Peyer's patch (tissue), 4 donors: ENCODE measurements around the gene COTL1.

Experiments used
- CTCF ChIP-seq, 6 experiments: fragments of 450-650 bp in 4 of 6; fragments of 200-600 bp in 2 of 6; sonication (generic) in 1 of 6; IDR thresholded peaks; one replicate each; pipeline ENCODE4 v1.5.1; 2017 to 2019; ENCODE audit warnings: antibody characterized with exemption in 6 of 6, mild to moderate bottlenecking in 3 of 6, moderate library complexity in 1 of 6
- POLR2A ChIP-seq, 2 donors: fragments of 450-650 bp; IDR thresholded peaks; one replicate each; pipeline ENCODE4 v1.5.1; 2017; ENCODE audit warnings: antibody characterized with exemption in 2 of 2, mild to moderate bottlenecking in 2 of 2, moderate library complexity in 2 of 2

- TF ChIP-seq CTCF (IDR thresholded peaks at IDR 0.05) (no peak), POLR2A (IDR thresholded peaks at IDR 0.05) (no peak)
These were observed 60.4 kb downstream of the COTL1 start for GRCh38 chr16:84557504-84557903.
